ENCODE data around the gene STXBP2.

STXBP2 gene

DNA sequence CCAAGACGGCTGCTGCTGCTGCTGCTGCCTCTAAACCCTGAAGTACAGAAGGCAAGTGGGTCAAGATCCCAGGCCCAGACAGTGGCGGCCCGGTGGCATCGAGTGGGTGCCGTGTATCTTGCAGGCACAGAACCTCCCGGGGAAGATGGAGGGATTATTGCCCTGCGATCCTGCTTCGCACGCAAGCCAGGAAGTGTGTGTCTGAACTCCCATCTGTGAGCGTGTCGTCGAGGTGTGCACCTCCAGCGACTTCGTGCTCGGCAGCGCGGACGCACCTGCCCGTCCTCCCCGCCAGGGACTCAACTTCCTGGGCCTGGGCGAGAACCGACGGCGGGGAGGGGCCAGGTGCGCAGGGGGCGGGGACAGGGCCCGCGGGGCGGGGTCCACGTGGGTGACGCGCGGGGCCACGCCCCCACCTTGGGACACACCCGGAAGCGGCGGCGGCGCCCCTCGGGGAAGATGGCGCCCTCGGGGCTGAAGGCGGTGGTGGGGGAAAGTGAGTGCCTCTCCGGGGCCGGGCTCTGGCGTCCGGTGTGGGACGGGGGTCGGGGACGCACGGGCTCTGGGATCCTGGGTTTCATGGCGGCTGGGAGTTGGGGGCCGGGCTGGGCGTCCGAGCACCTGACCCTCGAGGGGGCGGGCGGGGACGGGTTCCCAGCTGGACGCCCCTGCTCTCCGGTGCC lies at the start of gene STXBP2:
STXBP2 (plus strand) TSS at position 420 of the 683 bp plus-strand sequence; CDS start at position 460, 40 bp downstream.
- no peak for DNase-seq

DNA sequence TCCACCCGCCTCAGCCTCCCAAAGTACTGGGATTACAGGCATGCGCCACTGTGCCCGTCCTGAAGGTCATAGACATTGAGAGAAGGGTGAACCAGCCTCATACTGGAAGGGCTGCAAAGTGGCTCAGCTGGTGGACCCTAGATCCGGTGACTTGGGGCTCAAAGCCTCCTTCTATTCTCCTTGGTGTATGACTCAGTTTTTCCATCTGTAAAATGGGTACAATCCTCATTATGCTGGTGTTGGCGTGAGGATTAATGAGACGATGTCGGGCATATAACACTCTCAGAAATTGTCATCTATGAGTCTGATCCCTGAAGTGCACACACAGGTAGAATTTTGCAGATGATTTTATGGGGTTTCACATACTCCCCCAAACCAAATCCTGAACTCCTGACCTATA lies 47.1 kb upstream of the STXBP2 start:
- no peak for DNase-seq

DNA sequence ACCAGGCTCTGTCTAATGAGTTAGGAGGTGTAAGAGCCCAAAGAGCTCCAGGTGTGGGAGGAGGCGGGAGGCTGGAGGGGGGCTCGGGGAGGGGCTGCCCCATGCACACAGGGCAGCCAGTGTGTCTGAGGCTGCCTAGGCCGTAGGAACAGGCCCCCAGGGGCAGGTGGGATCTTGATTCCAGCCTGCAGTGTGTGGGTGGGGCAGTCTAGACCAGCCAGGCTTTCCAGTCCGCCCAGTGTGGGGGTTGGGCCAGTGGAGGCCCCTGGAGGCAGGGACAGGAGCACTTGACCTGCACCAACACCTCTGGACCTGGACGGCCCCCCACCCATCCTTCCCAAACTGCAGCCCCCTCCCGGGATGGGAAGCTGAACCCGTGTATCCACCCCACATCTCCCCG lies 46.7 kb upstream of the STXBP2 start:
- no peak for DNase-seq

DNA sequence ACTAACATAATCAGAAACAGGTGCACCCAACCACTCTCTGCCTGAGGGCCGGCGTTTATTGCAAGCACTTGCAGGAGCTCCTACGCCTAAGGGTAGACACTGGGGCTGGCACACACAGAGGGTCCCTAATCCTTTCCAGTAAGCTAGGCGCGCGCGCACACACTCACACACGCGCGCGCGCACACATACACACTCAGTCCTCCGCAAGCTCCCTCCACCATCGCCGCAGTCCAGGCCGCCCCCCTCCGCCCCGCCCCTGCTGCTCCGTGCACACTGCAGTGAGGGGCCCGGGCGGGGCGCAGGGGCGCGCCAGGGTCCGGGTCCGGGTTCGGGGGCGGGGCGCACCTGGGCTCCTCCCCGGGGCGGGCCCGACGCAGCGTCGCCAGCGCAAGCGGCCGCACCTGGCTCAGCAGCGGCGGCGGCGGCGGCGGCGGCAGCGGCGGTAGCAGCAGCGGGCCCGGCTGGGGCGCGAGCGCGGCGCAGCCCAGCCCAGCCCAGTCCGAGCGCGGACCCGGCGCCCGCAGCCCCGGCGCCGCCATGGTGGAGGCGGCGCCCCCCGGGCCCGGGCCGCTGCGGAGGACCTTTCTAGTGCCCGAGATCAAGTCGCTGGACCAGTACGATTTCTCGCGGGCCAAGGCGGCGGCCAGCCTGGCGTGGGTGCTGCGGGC lies 41.3 kb upstream of the STXBP2 start, which contains the start of gene CAMSAP3:
CAMSAP3 (plus strand) TSS at position 398 of the 668 bp plus-strand sequence; CDS start at position 538, 140 bp downstream.
- peak; percentile 84 for DNase-seq

DNA sequence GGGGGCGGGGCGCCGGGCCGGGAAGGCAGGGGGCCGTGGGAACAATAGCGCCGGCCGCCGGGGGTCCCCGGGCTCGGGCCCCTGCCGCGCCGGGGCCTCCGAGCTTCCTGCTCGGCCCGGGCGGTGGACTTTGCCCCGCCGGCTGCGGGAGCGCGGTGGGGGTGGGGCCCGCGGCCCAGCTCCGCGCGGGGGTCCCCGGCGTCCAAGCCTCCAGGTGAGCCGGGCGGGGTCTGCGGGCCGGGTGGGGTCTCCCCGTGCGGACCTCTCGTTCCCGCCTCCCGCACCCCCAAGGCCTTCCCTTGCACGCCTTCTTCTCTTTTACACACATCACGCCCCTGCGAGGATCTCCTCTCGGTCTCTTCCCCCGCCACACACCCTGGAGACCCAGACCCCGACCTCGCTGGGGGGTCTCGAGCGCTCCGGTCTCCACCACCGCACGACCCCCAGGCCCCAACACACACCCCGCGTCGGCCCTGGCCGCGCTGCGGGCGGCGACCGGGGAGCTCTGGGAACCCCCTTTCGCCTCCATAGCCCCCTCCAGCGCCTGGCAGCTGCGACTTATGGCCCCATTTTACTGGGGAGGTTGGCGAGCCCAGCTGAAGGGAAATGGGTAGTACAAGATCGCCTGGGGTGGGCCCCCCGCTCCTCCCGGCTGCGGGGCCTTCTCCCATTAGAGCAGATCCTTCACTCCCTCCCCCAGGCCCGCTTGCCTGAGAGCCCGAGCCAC lies 40.5 kb upstream of the STXBP2 start:
- peak; percentile 50 for DNase-seq

DNA sequence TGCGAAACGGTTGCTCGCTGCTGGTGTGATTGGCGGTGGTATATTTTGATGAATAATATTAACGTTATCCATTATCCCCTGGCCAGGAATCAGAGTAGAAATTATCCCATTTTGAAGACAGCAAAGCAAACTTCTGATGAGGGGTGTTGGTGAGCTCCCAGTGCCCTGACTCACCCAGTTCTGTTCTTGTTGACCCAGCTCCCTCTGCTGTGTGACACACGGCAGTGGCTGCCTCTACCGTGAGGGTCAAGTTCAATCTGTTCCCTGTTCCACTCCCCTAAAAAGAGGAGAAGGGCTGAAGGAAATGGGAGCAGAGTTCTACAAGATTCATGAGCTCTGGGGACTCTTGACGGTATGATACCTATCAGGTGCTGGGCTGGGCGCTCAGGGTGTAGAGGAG lies 39.2 kb upstream of the STXBP2 start:
- DNase-seq: no peak

DNA sequence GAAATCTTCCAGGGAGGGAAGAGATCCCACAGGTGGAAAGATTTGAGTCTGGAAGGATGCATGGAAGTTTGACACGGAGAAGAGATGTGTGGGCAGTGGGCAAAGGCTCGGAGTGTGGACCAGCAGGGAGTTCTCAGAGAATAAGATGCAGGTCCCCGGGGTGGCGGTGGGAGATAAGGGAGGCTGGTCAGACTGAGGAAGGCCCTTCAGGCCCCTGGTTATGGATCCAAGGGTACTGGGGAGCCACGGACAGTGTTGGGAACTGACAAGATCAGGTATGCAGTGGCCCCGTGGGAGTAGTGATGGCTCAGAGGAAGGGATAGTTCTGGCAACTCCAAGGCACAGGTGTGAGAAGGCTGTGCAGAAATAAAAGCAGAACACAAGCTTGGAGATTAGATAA lies 38.7 kb upstream of the STXBP2 start:
- no peak for DNase-seq

DNA sequence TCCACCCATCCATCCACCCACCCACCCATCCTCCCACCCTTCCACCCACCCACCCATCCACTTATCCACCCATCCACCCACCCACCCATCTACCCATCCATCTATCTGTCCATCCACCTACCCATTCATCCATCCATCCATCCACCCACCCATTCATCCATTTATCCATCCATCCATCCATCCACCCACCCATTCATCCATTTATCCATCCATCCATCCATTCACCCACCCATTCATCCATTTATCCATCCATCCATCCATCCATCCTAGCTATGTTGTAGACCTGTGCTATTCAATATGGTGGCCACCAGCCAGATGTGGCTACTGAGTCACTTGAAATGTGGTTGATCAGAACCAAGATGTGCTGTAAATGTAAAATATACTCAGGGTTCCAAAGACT lies 36.2 kb upstream of the STXBP2 start:
- no peak for DNase-seq

DNA sequence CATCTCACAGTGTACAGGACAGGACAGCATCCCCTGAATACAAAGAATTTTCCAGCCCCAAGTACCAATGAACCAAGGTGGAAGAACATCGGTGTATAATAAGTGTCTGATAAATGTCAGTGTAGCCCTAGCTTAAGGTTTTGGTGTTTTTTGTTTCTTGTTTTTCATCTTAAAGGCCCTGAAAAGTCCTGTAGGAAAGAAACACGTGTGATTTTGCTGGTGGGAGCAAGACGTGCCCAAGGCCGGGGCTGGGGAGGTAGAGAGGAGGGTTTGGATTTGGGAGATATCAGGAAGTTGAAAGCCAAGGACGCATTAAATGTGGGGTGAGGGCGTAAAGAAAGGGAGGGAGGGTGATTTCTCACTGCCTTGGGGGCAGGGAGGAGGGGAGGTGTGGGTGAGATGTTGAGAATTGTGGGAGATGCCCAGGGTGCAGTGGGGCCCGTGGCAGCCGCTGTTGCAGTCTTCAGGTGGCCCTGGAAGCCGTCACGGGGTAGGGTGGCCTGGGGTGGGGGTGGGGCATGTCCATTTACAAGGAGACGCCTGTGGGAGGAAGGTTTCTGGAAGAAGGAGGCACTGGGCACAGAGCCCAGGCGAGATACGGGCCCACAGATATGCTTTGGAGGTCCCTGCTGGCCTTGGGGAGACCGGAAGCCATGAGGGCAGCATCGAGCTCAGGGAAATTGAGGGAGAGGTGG lies 34.5 kb upstream of the STXBP2 start:
- DNase-seq: no peak

DNA sequence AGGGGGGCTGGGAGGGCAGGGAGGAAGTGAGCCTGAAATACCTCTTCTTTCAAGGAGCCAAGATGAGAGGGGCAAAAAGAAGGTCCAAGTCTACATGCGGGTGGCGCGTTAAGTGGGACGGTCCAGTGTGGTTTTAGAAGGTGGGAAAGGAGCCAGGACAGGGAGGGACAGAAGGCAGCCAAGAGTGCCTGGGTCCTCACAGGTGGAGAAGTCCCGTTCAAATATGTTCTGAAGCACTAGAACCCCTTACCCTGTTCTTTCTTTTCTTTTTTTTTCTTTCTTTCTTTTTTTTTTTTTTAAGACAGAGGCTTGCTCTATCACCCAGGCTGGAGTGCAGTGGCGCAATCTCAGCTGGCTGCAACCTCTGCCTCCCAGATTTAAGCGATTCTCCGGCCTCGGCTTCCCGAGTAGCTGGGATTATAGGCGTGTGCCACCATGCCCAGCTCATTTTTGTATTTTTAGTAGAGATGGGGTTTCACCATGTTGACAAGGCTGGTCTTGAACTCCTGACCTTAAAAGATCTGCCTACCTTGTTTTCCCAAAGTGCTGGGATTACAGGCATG lies 33.9 kb upstream of the STXBP2 start:
- DNase-seq: no peak

DNA sequence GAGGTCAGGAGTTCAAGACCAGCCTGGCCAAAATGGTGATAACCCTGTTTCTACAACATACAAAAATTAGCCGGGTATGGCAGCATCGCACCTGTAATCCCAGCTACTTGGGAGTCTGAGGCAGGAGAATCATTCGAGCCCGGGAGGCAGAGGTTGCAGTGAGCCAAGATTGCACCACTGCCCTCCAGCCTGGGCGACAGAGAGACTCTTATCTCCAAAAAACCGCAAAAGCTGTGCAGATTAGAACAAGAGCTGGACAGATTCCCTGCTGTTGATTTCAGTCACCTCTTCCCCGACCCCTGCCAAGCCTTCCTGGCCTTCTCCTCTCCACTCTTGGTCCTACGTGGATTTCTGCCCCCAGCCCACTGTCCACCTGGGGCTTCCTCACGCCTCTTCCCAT lies 33.0 kb upstream of the STXBP2 start:
- no peak for DNase-seq

DNA sequence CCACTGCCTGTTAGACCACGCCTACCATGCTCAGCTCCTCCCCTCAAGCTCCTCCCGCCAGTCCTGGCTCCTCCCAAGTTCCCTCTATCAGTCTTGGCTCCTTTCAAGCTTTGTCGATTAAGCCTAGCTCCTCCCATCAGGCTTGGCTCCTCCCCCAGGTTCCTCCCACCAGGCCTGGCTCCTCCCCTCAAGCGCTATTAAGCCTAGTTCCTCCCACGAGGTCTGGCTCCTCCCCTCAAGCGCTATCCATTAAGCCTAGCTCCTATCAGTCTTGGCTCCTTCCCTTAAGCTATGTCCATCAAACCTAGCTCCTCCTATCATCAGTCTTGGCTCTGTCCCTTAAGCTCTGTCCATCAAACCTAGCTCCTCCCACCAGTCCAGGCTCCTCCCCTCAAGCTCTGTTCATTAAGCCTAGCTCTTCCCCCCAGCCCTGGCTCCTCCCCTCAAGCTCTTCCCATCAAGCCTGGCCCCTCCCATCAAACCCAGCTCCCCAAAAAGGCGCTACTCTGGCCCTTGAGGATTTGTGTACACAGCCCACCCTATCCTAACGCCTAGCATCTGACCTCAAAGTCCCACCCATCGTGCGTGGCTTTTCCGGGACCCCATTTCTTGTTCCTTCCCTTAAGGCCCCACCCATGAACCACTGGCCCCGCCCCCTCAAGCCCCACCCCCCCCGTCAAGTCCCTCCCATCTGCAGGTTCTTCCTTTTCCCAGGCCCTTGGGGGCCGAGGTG lies 31.3 kb upstream of the STXBP2 start:
- DNase-seq: no peak

DNA sequence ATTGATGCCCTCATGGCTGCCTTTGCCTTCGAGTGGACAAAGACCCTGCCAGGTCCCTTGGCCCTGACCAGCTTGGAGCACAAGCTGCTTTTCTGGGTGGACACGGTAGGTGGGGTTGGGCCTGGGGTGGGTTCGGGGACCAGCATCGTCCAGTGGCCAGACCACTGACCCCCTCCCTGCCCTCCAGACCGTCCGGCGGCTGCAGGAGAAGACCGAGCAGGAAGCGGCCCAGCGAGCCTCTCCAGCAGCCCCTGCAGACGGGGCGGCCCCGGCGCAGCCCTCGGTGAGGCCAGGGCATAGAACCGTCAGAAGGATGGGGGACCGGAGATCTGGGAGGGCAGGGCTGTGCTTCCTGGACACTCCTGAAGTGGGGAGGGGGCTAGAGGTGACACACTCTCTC lies 30.6 kb upstream of the STXBP2 start:
- no peak for DNase-seq

DNA sequence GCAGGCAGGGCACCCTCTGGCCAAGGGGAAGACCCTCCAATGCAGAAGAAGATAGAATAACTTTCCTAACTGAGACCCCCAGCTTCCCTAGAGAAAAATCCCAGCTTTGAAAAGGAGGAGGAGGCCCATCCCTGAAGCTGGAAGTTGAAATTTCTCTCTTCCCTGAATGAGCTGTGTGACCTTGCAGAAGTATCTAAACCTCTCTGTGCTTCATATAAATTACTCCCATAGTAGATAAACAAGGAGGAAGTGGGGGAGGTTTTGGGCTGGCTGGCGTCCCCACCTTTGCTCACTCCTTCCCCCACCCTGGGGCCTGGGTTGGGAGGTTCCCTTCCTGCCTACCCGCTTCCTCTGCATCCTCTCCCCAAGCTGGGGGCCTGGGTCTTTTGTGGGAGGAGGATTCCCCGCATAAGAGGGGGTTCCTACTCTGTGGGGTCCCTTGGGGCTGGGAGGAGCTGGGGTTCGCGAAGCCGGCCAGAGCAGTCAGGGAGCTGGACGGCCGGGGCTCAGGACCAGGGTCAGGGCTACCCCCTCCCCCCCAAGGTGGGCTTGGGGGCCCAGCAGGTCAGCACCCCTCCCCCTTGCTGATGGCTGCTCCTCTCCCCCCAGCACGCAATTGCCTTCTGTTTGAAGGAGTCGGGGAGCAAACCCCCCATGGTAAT lies 29.6 kb upstream of the STXBP2 start:
- no peak for DNase-seq

DNA sequence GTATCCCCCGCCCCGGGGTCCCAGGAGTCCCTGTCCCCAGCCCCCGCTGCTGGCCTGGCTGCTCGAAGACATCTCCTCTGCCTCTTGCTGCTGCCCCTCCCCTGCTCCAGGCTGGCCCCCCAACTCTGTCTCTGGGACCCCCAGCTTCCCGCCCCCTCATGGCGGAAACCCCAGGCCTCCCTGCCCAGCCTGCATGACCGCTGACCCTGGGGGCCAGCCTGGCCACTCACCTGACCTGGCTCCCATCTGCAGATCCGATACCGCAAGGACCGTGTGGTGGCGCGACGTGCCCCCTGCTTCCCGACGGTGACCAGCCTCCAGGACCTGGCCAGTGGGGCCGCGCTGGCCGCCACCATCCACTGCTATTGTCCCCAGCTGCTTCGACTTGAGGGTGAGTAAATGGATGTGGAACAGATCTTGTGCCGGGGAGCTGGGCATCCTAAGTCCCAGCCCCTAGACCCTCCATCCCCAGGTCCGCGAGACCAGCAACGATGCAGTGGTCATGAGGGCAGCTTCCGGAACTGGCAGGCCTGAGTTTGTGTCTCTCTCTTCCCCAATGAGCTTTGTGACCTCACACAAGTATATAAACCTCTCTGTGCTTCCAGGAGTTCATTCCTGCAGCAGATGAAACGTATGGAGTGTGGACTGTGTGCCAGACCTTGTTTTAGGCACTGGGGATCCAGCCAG lies 28.9 kb upstream of the STXBP2 start:
- no peak for DNase-seq

DNA sequence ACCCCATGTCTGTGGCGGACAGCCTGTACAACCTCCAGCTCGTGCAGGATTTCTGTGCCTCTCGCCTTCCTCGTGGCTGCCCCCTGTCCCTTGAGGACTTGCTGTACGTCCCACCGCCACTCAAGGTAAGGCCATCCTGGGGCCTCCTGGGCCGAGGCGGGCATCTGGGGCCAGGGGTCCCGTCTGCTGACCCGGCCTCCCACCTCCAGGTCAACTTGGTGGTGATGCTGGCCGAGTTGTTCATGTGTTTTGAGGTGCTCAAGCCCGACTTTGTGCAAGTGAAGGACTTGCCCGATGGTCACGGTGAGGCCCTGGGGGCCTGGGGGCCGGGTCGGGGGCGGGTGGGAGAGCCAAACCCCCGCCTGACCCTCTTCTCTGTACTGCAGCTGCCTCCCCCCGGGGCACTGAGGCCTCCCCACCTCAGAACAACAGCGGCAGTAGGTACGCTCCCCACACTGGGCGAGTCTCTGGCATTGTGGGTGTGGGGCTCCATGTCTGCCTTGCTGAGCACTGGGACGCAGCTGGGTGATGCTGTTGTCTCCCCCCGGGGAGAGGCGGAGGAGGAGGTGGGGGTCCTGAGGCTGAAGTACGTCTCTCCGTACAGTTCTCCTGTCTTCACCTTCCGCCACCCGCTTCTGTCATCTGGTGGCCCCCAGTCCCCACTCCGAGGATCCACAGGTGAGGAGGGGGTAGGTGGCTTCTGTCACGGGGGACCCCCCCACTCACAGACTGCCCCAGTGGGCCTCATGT lies 26.2 kb upstream of the STXBP2 start:
- DNase-seq: no peak

DNA sequence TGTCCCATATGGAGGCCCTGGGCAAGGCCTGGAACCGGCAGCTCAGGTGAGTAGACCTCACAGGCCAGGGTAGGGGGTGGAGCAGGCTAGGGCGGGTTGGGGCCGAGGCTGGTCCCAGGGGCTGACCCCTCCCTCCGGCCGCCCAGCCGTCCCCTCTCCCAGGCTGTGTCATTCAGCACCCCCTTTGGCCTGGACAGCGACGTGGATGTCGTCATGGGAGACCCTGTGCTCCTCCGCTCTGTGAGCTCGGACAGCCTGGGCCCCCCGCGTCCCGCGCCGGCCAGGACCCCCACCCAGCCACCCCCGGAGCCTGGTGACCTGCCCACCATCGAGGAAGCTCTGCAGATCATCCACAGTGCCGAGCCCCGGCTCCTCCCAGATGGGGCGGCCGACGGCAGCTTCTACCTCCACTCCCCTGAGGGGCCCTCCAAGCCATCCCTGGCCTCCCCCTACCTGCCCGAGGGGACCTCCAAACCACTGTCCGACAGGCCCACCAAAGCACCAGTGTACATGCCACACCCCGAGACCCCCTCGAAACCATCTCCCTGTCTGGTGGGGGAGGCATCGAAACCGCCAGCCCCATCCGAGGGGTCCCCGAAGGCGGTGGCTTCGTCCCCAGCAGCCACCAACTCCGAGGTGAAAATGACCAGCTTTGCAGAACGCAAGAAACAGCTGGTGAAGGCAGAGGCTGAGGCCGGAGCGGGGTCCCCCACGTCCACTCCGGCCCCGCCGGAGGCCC lies 25.2 kb upstream of the STXBP2 start:
- DNase-seq: no peak

DNA sequence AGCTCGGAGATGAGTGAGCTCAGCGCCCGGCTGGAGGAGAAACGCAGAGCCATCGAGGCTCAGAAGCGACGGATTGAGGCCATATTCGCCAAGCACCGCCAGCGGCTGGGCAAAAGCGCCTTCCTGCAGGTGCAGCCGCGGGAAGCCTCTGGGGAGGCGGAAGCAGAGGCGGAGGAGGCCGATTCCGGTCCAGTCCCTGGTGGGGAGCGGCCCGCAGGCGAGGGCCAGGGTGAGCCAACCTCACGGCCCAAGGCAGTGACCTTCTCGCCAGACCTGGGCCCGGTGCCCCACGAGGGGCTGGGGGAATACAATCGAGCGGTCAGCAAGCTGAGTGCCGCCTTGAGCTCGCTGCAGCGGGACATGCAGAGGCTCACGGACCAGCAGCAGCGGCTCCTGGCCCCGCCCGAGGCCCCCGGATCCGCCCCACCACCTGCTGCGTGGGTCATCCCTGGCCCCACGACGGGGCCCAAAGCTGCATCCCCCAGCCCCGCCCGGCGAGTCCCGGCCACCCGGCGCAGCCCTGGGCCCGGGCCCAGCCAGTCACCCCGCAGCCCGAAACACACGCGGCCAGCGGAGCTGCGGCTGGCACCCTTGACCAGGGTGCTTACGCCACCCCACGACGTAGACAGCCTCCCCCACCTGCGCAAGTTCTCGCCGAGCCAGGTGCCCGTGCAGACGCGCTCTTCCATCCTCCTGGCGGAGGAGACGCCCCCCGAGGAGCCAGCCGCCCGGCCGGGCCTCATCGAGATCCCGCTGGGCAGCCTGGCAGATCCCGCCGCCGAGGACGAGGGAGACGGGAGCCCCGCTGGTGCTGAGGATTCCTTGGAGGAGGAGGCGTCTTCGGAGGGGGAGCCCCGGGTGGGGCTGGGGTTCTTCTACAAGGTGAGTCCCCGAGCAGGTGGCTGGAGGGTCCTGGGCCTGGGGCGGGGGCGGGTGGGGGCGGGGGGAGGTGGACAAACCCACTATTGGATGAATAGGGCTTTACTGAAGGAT lies 24.3 kb upstream of the STXBP2 start:
- no peak for DNase-seq

All from retina (tissue), 1 donor.